Nucleus accumbens (tissue), 56 donors: ENCODE data around the gene PACS1.

ENCODE experiments used
- DNase-seq, 56 donors: peaks; one replicate each; lab custom pipeline; 2025; lab: John Stamatoyannopoulos, UW

Gene PACS1

DNA sequence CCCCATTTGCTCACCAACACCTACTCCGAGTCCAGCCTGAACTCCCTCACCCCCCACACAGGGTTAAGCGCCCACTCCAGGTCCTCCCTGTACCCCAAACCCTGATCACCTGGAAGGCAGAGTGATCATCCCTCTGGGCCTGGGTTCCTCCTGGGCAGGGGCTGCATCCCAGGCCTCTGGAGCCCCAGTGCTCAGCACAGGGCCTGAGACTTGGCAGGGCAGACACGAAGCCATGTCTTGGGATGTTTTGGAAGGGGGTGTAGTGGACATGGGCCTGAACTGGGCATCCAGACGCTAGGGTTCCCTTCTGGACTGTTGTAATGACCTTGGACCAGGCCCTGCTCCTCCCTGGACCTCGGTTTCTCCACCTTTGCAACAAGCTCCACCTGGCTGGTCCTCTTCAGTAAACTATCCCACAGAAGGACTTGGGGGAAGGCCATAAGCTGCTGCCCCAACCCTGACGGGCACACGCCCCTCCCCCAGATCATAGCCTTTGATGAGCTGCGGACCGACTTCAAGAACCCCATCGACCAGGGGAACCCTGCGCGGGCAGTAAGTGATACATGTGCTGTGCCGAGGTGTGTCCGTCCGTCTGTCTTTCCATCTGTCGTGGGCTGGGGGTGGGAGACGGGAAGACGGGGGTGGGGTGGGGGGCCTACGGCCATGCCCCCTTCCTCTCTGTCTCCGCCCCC lies 211.8 kb downstream of the PACS1 start:
- DNase-seq: no peak

GRCh38 chr11:66282468-66283455 lies 212.7 kb downstream of the PACS1 start:
- peak; percentile 76 to 100 (median 96) for DNase-seq

DNA sequence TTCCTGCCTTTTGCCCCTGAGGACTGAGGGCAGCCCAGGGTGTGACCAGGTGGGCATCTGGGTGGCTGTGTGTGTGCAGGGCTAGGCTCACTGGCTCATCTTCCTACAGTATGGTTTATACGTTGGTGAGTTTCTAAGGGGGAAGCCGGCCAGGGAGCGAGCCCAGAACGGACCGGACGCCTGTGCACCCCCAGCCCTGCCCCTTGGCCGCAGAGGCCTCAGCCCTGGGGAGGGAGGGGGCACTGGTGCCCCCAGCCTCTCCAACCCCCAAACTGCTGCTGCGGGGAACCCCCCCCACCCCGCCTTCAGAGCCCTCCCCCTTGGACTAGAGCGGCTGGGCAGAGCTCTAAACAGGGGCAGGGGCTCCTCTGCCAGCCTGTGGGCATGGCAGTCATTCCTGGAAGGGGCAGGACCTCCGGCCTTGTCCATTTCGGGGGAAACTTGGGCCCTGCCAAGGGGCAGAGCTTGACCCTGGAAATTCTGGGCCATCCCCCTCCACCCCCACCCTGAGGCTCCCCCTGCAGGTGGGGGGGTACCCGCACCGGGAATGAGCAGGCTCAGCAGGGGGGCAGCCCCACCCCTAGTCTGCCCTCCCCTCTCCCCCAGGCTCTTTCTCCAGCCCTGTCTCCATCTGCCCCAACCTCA lies 213.5 kb downstream of the PACS1 start:
- no peak for DNase-seq

- no peak for DNase-seq
These were observed 214.5 kb downstream of the PACS1 start for GRCh38 chr11:66284526-66285078.

DNA sequence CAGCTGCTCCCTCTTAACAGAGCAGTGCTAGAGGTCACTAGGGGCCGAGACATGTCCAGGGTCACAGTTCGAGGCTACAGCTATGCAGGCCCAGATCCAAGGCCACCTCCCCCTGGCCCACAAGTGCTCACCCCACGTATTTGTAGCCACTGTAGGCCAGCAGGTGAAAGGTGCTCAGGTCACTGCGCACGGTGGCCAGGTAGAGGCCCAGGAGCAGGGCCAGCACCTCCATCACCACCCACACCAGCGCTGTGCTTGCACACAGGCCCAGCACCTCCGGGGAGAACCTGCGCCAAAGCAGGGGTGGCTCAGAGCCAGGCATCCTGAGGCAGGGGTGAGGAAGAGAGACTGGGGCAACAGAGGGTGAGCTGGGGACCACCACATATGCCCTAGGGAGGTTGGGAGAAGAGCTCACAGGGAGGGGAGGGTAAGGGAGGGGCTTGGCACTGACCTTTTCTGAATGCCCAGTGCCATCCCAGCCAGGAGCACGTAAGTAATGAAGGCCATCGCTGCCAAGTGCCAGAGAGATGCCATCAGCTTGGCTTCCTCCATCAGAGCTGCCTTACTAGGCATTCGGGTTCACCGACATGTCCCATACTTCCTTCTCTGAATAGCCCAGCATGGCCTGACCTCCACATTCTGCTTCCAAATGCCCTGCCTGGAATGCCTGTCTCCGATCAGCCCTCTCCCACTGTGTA lies 215.3 kb downstream of the PACS1 start:
- DNase-seq: no peak

DNA sequence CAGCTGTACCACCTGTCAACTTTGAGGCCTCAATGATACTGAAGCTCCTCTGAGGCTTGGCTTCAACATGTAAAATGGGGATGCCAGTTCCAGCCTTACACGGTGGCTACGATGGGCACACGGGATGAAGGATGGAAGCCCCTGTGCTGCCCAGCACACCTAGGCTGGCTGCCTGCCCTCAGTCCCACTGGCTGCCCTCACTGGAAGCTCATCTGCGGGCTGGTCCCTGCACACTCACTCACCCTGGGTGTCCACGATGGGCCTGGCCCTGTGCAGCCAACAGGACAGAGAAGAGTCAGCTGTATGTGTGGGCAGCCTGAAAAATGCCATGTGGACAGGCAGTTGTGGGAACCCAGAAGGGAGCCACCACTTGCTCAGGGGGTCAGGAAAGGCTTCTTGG lies 216.6 kb downstream of the PACS1 start:
- DNase-seq: no peak

DNA sequence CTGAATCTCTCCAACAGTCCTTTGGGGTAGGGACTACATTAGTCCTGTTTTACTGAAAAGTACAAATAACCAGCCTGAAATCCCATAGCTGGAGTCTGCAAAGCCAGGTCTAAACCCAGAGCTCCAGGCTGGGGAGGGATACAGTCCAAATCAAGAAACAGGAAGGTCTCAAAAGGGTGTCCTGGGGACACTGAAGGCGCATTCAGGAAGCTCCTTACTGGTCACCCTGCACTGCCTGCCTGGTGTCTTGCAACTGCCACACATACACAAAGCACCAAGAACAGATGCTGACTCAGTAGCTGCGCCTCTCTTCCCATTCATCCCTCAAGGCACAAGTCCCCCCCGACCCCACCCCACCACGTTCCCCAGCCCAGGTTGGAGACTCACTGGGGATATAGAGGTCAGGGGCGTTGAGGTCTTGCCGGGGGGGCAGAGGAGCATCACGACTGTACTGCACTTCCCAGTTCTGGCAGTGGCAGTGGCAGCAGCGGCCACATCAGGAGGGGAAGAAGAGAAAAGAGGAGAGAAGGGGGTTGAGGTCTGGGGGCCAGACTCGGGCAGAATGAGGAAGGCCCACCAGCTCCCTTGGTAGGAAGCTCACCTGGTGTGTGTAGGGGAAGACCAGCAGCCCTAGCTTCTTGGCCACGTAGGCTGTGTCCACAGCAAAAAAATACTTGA lies 217.3 kb downstream of the PACS1 start:
- DNase-seq: no peak

DNA sequence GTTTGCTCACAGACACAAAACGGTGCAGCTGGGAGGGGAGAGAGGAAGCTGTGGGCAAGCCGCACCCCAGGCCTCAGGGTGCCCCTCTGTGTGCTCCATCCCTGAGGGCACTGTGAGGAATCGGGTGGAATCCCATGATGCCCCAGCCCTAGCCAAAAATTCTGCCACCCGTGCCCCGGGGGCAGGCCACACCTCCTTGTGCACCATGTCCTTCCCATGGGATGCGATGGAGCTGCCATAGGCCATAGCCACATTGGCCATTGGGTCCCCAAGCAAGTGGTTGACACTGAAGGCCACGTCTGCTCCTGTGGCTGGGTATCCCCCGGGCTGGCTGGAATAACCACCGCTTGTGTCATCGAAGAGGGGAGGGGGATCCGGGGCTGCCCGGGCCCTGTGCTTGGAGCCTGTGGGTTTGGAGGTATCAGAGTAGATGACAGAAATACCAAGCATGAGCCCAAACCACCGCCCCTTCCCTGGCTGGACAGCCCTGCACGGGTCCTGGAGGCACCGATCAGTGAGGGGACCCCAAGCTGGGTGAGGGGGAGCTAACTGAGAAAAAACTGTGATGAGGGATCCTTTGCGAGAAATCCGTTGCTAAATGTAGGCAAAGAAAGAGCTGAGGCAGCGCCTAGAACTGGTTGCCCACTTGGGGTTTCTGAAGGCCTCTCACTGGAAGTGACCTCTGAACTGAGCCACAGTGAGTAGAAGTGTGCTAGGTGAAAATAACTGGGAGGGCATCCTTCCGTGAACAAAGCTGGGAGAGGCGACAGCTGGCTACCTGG lies 218.0 kb downstream of the PACS1 start:
- no peak for DNase-seq

- DNase-seq: peak; percentile 90 to 100 (median 99)
These were observed 218.8 kb downstream of the PACS1 start, which contains the start of gene YIF1A for GRCh38 chr11:66288671-66289547. TSS of gene YIF1A (minus strand) at chr11:66289143. CDS start at chr11:66288985, 158 bp downstream.

- peak in 17 of 56 donors; percentile 59 to 85 (median 75) for DNase-seq
These were observed 219.7 kb downstream of the PACS1 start for GRCh38 chr11:66289548-66290329.

DNA sequence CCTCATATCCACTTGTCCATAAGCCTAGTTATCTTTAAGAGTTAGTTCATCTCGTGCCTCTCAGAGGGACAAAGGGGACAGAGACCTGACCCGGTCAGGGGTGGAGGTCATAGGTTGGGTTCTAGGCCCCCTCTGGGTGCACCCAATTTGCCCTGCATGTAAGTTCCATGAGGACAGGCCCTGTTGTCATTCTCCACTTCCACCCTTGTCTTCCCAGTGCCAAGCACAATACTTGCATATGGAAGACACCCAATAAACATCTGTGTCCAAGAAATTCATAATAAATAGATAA lies 220.2 kb downstream of the PACS1 start:
- no peak for DNase-seq

DNA sequence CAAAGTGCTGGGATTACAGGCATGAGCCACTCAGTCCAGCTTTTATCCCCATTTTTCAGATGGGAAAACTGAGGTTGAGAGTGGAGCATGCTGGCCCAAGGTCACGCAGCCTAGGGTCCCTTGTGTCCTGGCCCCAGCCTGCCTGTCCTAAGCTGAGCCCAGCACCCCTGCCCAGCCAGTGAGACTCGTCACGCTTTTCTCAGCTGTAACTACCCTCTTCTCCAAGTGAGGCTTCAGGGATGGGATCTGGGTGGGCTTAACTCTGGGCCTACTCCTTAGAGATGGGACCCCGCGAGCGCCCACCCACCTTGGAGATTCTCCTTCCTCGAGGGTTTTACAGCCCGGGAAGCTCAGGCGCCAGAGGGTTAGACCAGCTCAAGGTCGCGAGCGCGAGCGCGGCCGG lies 221.2 kb downstream of the PACS1 start:
- DNase-seq: peak in 6 of 56 donors; percentile 13 to 46 (median 24)

GRCh38 chr11:66291706-66292542 lies 221.9 kb downstream of the PACS1 start, which contains the start of gene TMEM151A:
TSS of gene TMEM151A (plus strand) at chr11:66291894. CDS start at chr11:66292014, 120 bp downstream.
- peak in 26 of 56 donors; percentile 18 to 68 (median 44) for DNase-seq

- DNase-seq: peak in 11 of 56 donors; percentile 31 to 58 (median 46)
These were observed 222.7 kb downstream of the PACS1 start for GRCh38 chr11:66292543-66293332.

GRCh38 chr11:66293352-66293751 lies 223.3 kb downstream of the PACS1 start:
- no peak for DNase-seq
